Measurements from ENCODE around the gene TFDP2.
"Not testable (repeated sequence)": the region's sequence is repeated elsewhere in the genome, so short reads cannot be mapped to it uniquely, and the experiment has no call there.

The TFDP2 gene

DNA sequence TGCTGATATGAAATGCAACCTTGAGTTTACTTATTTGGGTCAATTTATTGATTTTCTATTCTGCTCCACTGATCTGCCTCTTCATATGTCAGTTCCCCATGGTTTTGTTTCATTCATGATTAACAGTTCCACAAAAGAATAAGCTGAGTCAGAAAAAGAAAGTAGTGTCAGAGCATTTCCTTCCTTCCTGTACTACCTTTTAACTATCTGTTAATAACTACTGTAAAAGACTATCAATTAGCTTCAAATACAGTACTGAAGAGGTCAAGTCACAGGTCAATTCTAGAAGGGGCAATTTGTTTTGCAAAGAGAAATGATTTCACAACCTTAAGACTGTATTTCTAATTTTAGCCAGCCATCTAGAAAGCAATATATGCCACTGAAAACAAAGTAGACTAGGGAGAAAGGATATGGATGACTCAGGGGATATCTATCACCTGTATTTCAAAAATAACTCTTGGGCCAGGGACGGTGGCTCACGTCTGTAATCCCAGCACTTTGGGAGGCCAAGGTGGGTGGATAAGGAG is 129.5 kb downstream of the TFDP2 start:
- DNase-seq (ENCODE audit: low spot score), result no peak

DNA sequence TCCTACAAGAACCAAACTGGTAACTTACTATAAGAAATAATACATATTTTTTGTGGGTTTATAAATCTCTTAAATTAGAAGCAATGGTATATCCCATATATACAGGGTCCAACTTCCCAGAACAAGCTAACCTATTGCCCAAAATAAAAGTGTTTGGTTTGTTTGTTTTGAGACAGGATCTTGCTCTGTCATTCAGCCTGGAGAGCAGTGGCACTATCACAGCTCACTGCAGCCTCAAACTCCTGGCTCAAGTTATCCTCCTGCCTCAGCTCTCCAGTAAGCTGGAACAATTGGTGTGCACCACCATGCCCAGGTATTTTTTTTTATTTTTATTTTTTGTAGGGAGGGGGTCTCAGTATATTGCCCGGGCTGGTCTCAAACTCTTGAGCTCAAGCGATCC is 135.4 kb downstream of the TFDP2 start:
- DNase-seq (ENCODE audit: low spot score), result no peak

DNA sequence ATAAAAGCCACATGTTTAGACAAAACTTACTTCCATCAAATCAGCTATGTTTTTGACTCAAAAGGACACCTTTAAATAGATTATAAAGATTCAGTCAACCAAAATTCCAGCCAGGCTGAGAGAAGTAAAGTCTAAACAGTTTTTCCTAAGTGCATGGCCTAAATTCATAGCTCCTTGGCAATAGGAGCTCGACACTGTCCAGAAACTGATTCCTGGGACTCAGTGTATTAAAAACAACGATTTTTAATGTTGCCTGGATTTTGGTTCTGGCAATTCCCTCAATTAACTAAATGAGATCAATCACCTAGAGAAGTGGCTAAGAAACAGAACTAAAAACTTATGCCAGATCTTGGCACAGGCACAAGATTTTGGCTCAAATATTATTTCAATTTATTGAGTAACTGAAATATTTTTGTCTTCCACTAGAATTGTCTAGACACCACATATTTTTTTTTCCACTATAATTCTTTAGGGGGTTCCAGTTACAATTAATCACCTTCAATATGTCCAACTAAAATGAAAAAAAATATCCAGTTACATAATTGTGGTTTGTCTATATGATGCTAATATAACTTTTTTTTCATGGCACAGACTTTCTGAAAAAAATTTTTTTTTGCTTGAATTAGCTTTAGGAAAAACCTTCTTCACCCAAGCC is 135.9 kb downstream of the TFDP2 start:
- peak; percentile 16 for DNase-seq (ENCODE audit: low spot score)

DNA sequence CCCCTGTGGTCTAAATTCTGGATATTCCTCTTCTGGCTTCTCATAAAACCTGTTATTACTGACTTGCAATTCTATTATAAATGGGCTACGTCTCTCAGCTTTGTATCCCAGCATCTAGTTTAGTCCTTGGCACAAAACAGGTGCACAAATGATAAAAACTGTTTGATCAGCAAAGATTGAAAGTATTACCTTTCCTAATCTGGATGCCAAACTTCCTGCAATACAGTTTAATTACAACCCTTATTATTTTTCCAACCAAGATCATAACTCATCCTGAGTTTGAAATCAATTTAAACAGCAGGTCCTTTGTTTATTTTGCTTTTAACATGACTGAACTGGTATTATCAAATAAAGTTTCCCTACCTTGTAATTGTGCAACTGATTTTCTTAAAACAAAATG is 140.3 kb downstream of the TFDP2 start:
- no peak for DNase-seq (ENCODE audit: low spot score)

DNA sequence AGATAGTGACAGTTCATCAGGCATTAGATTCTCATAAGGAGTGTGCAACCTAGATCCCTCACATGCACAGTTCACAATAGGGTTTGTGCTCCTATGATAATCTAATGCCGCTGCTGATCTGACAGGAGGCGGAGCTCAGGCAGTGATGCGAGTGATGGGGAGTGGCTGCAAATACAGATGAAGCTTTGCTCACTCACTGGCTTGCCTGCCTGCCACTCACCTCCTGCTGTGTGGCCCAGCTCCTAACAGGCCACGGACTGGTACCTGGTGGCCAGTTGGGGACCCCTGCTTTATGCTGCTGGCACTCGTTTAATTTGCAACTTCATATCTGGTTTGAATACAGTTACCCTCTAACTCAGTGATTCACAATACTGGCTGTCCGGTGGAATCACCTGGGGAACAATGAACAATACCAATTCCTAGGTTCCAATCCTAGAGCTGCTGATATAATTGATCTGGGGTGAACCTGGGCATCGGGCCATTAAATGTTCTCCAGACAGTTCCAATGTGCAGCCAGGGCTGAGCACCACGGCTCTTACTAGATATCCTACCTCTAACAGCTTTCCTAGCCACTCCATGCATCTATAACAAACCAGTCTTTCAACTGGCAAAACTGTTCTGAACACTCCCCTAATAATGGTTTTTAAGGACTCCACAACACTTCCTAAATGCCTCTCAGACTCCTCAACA is 141.5 kb downstream of the TFDP2 start:
- no peak for DNase-seq (ENCODE audit: low spot score)

DNA sequence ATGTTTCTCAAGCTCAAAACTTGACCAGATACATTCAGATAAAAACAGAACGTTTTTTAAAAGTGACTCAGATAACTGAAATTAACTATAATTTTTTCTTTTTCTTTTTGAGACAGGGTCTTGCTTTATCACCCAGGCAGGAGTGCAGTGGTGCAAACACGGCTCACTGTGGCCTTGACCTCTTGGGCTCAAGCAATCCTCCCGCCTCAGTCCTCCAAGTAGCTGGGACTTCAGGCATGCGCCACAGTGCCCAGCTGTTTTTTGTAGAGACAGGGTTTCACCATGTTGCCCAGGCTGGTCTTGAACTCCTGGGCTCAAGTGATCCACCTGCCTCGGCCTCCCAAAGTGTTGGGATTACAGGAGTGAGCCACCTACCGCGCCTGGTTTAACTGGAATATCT is 144.4 kb downstream of the TFDP2 start:
- not testable (repeated sequence) for DNase-seq (ENCODE audit: low spot score)

DNA sequence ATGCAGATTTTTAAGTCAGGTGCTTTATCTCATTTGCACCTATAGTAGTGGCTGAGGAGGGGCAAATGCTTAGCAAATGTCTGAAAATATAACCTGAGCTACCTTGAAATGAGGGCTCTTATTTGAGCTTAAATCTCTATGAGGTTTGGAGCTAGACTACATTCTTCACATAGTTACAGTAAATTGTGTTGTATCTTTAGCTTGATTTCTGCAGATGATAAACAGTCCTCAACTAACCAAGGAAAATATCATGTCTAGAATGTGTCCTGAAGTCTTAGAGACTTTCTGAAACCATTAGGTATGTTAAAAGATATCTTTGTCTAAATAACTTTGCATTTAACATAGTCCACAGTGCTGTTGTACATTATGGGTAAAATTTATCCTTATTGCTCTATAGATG is 145.3 kb downstream of the TFDP2 start:
- DNase-seq (ENCODE audit: low spot score), result no peak

DNA sequence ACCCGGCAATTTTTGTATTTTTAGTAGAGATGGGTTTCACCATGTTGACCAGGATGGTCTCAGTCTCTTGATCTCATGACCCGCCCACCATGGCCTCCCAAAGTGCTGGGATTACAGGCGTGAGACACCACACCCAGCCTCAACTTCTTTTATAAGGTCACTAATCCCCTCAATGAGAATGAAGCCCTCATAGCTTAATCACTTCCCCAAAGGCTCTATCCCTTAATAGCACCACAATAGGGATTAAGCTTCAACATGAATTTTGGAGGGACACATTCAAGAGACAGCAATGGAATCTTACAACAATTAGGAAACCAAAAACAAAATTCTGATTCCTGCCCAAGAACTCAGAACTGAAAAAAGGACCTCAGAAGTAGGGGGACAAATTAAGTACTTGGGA is 146.1 kb downstream of the TFDP2 start:
- DNase-seq (ENCODE audit: low spot score), result no peak

DNA sequence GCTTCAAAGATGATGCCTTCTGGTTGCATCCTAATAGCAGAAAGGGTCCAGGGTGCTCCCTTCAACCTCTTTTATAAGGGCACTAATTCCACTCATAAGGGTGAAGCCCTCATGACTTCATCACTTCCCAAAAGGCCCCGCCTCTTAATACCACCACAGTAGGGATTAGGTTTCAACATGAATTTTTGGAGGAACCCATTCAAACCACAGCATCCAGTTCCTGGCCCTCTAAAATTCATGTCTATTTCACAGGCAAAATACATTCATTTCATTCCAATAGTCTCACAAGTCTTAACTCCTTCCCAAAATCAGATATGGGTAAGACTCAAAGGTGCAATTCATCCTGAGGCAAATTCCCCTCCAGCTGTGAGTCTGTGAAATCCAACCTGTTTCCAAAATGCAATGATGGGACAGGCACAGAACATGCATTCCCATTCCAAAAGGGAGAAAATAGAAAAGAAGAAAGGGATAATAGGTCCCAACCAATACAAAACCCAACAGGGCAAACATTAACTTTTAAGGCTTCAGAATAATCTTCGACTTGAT is 148.9 kb downstream of the TFDP2 start:
- DNase-seq (ENCODE audit: low spot score), result no peak

DNA sequence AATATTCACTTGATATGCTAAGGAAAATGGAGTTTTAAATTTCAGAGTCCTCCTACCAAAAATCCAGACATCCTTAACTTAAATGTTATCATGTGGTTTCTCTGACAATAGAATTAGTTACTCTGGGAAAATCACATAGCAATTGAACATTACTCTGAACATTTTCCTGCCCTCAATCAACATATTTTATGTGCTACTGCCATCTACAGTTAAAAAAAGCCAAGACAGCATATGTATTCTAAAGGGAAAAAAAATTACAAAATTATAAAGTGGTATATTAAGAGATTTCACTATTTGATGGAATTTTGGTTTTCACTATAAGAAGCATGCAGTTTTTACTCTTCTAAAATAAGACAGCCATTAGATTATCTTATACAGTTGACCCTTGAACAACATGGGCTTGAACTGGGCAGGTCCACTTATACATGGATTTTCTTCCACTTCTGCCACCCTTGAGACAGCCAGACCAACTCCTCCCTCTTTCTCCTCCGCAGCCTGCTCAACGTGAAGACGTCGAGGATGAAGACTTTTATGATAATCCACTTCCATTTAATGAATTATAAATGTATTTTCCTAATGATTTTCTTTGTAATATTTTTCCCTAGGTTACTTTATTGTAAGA is 150.6 kb downstream of the TFDP2 start:
- DNase-seq (ENCODE audit: low spot score), result peak; percentile 21

DNA sequence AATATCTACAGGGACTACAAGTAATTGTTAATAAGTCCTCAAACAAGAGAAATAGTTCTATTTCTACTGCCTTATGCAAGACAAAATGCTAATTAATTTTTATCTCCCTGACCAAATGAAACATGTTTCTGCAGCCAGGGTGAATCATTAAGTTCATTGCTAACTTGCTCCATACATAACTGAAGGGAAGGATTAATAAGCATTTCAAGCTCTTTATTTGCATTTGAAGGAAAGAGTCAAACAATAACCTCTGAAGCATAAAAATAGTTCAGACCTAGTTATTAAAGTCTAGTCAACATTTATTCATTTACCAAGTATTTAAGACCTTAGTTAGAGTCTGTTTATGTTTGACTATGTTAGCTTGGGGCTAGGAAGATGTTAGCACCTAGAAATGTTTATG is 152.9 kb downstream of the TFDP2 start:
- DNase-seq (ENCODE audit: low spot score), result no peak

DNA sequence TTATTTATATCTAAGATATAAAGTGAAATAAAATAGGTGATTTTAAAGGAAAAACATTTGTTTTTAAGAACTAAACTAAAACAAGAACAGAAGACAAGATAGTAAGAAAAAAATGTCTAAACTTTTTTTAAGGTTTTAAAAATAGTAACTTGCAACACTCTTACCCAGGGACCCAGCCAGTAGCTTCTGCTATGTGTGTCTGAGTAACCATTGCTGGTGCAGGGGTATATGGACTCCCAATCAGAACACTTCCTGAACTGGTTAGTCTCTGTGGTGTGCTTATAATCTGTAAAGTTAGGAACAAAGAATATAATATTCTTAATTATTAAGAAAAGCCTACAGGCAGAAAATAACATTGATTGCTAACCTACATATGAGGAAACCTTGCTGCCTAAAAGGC is 154.5 kb downstream of the TFDP2 start:
- DNase-seq (ENCODE audit: low spot score), result peak; percentile 14

DNA sequence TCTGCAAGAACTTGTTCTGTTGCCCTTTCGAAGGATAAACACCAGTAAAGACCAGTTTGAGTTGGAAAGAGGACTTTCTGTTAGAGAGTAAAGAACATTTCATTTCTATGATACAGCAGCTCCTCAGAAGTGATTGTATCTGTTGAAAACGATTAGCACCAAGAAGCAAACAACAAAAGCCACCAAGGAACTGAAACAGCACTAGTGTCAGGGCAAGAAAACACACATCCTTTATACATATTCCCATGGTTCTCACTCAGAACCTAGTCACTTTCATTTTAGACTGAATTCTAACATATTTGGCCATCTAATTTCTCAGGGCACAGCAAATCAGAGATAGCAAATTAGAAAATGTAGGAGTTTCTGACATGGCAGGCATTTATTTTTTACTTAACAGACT is 156.8 kb downstream of the TFDP2 start:
- DNase-seq (ENCODE audit: low spot score), result no peak

DNA sequence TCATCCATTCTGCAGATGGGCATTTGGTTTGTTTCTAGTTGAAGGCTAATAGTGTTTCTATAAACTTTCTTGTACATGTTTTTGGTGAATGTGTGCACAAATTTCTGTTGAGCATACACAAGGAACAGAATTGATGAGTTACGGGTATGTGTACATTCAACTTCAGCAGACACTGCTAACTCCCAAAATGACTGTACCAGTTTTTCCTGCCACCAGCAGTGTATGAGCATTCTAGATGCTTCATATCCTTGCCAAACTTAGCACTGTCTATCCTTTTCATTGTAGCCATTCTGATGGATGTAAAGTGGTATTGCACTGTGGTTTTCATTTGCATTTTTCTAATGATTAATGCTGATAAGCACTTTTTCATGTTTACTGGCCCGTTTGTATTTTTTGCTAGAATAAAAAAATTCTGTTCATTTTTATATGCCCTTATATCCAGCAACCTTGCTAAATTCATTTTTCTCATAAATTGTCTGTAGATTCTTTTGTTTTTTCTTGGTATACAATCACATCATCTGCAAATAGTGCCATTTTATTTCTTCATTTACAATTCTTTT is 162.7 kb downstream of the TFDP2 start:
- no peak for DNase-seq (ENCODE audit: low spot score)

DNA sequence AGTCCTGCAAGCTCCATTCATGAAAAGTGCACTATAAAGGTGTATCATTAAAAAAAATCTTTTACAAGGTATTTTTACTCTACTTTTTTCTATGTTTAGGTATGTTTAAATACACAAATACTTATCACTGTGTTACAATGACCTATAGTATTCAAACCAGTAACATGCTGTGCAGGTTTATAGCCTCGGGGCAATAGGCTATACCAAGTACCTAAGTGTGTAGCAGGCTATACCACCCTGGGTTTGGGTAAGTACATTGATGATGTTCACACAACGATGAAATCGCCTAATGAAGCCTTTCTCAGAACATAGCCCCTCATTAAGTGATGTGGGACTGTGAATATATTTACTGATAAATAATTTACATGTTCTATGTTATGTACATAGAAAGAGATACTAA is 168.3 kb downstream of the TFDP2 start:
- DNase-seq (ENCODE audit: low spot score), result no peak

DNA sequence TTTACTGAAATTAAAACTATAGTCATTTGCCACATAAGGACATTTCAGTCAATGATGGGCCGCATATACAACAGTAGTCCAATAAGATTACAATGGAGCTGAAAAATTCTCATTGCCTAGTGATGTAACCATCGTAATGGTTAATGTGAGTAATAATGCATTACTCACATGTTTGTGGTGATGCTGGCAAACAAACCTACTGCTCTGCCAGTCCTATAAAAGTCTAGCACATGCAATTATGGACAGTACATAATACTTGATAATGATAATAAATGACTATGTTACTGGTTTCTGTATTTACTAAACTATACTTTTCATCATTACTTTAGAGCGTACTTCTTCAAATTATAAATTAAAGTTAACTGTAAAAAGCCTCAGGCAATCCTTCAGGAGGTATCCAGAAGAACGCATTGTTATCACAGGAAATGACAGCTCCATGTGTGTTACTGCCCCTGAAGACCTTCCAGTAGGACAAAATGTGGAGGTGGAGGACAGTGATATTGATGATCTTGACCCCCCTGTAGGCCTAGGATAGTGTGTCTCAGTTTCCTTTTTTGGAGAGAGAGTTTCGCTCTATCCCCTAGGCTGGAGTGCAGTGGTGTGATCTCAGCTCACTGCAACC is 170.2 kb downstream of the TFDP2 start:
- peak; percentile 30 for DNase-seq (ENCODE audit: low spot score)

DNA sequence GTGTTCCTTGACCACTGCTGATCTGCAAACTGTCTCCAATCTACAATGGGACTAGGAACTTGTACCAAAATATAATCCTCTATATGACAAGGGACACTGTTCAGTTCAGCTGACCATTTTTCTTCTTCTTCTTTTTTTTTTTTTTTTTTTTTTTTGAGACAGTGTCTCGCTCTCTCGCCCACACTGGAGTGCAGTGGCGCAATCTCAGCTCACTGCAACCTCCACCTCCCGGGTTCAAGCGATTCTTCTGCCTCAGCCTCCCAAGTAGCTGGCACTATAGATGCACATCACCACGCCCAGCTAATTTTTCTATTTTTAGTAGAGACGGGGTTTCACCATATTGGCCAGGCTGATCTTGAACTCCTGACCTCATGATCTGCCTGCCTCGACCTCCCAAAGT is 174.6 kb downstream of the TFDP2 start:
- DNase-seq (ENCODE audit: low spot score), result not testable (repeated sequence)

DNA sequence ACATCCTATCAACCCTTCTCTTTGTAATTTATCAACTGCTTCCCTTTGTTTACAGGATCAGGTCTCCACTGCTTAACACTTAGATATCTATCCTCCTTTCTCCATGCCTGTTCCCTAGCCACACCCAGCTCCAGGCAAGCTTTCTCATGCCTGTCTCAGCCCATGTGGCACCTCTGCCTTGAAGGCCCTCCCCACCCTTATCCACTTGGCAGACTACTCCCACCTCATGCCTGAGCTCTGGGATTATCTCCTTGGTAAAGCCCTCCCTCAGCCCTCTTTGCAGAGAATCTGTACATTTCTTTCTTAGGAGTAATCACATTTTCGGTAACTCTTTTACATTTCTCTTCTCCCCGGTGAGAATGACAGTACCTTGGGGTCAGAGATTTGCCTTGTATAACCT is 176.9 kb downstream of the TFDP2 start:
- no peak for DNase-seq (ENCODE audit: low spot score)

DNA sequence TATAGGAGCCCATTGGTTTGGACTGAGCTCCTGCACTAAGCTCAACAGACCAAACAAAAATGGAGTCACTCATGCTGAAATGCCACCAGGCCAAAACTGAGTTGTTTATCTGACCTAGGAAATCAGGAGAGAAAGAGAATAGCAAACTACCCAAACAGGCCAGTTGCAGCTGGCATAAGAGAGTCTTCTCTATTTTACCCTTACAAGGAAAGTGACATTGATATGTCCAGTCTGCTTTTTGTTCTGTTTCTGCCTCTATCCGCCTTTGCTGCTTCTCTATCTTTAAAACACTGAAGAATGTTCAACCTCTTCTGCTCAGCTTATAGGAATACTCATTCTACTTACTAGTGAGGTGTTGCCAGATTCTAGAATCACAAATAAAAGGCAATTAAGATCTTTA is 177.8 kb downstream of the TFDP2 start:
- no peak for DNase-seq (ENCODE audit: low spot score)

DNA sequence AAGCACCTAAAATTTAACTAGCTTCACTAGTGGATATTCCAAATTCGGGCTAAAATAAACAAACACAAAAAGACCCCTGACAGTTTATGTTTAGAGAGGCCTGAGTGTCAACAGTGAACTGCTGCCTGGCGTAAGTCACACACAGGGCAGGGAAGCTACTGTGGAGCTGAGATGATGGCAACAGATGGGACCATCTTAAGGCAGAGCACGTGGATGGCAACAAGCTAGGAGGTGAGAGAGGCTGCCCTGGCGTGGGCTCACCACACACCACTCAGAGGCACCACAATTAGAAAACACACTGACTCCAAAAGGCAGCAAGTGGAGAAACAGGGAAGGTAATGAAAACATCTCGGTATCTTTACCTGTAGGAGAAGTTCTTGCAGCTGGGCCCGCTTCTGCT is 179.6 kb downstream of the TFDP2 start:
- no peak for DNase-seq (ENCODE audit: low spot score)

DNA sequence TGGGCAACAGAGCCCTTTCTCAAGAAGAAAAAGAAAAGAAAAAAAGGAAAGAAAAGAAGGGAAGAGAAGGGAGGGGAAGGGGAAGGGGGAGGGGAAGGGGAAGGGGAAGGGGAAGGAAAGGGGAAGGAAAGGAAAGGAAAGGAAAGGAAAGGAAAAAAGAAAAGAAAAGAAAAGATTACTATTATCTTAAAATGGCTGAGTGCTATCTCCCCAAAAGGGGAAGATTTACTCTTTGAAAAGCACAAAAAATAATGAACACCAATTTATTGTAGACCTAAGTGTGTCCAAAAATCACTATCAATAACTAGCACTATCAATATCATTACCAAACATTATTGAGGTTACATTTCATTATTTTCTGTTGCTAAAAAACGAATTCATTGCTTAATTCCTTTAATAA is 183.9 kb downstream of the TFDP2 start:
- DNase-seq (ENCODE audit: low spot score), result no peak

DNA sequence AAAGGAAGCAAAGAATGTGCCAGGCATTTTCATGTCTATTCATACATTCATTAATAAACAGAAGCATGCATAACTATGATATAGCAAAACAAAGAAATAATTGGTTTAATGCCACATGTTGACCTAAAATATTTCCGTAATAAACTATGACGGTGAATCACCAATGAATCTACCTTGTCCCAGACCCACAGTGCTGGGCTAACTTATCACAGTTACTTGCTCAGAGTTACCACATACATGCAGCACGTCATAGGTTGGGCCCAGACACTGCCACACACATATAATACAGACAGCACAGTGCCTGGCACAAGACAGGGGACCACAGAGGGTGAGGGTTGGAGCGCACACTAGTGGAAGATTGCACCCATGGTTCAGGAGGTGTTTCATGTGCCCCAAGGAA is 186.0 kb downstream of the TFDP2 start:
- no peak for DNase-seq (ENCODE audit: low spot score)
